Keratinocyte (primary cell): ENCODE results near the gene EXOC3L1. TPM values are rescaled to one million over a fixed set of nuclear protein-coding genes. Genes with fewer than 3 reads are reported as not detected.

Experiments
- DNase-seq: peaks from one replicate; pipeline ENCODE4 v3.0.0-alpha.2; 2011; ENCODE audit warnings: low read depth, missing footprints, low spot score
- FAIRE-seq: peaks from 2 replicates; lab custom pipeline; 2011; peaks lifted over from hg19 to GRCh38; lab: Jason Lieb, UNC
- H2AFZ ChIP-seq: 2 replicates; pipeline ENCODE4 v1.6.0; 2012; ENCODE audit warnings: low read length, control low read depth, inconsistent platforms; ENCODE audit not compliant: control insufficient read depth
- H3K27ac ChIP-seq: 2 replicates; pipeline ENCODE4 v1.5.1; 2011; ENCODE audit warnings: low read length; ENCODE audit not compliant: control insufficient read depth, insufficient read depth
- H3K27me3 ChIP-seq: 3 replicates; pipeline ENCODE4 v1.6.0; 2011; ENCODE audit warnings: low read length; ENCODE audit not compliant: control insufficient read depth, insufficient read depth; ENCODE audit errors: extremely low read depth
- H3K36me3 ChIP-seq, 2 experiments: 2 replicates in 1 of 2; 3 replicates in 1 of 2; pipeline ENCODE4 v1.5.1; 2011; ENCODE audit warnings: low read length in 2 of 2, mild to moderate bottlenecking in 1 of 2; ENCODE audit not compliant: control insufficient read depth in 2 of 2, insufficient read depth in 2 of 2; ENCODE audit errors: extremely low read depth in 1 of 2
- H3K4me1 ChIP-seq: 3 replicates; pipeline ENCODE4 v1.5.1; 2011; ENCODE audit warnings: low read length; ENCODE audit not compliant: control insufficient read depth, insufficient read depth; ENCODE audit errors: extremely low read depth
- H3K4me2 ChIP-seq: 3 replicates; pipeline ENCODE4 v1.6.0; 2011; ENCODE audit warnings: low read depth, low read length; ENCODE audit not compliant: control insufficient read depth, insufficient read depth; ENCODE audit errors: extremely low read depth
- H3K4me3 ChIP-seq, 3 experiments: fragments of 200-600 bp in 1 of 3; sonication (generic) in 1 of 3; 2 replicates in 2 of 3; 3 replicates in 1 of 3; pipeline ENCODE4 v1.5.1; 2011 to 2016; ENCODE audit warnings: low read length in 3 of 3, mild to moderate bottlenecking in 3 of 3, control low read depth in 2 of 3, inconsistent platforms in 1 of 3, low read depth in 1 of 3, mixed read lengths in 1 of 3, mixed run types in 1 of 3, moderate library complexity in 1 of 3; ENCODE audit not compliant: control insufficient read depth in 2 of 3, insufficient read depth in 2 of 3; ENCODE audit errors: extremely low read depth in 1 of 3
- H3K79me2 ChIP-seq: 2 replicates; pipeline ENCODE4 v1.6.0; 2012; ENCODE audit warnings: low read length; ENCODE audit not compliant: control insufficient read depth, insufficient read depth
- H3K9ac ChIP-seq: 3 replicates; pipeline ENCODE4 v1.6.0; 2011; ENCODE audit warnings: low read length; ENCODE audit not compliant: control insufficient read depth, insufficient read depth; ENCODE audit errors: extremely low read depth
- H3K9me1 ChIP-seq: 3 replicates; pipeline ENCODE4 v1.6.0; 2011; ENCODE audit warnings: low read length; ENCODE audit not compliant: control insufficient read depth, insufficient read depth; ENCODE audit errors: extremely low read depth
- H3K9me3 ChIP-seq: 2 replicates; pipeline ENCODE4 v1.5.1; 2012; ENCODE audit warnings: low read depth, low read length; ENCODE audit not compliant: control insufficient read depth
- H4K20me1 ChIP-seq: 3 replicates; pipeline ENCODE4 v1.6.0; 2011; ENCODE audit warnings: low read length; ENCODE audit not compliant: control insufficient read depth, insufficient read depth; ENCODE audit errors: extremely low read depth
- EZH2 ChIP-seq: IDR thresholded peaks from one replicate; pipeline ENCODE4 v1.6.1; 2012; ENCODE audit warnings: inconsistent platforms, mild to moderate bottlenecking, low read length, moderate library complexity
- dilution Hi-C: fragments of 300-500 bp; cut with MboI; formaldehyde crosslinking; loops from one replicate; pipeline ENCODE4 v1.7.0; 2020; ENCODE audit warnings: low sequenced_read_pairs; ENCODE audit not compliant: extremely low pct_ligation_motif_present
- polyA plus RNA-seq, 5 experiments: library from polyadenylated mRNA; depleted of rRNA in 3 of 5; stranded (reverse) in 3 of 5; stranded (forward) in 1 of 5; unstranded in 1 of 5; fragments of >200 nt; gene quantifications; 1 replicate in 1 of 5; 2 replicates in 3 of 5; 3 replicates in 1 of 5; pipeline versions ENCODE4 v1.2.1 to v1.2.3, GENCODE V29; 2011 to 2012; ENCODE audit warnings: missing spikeins in 2 of 5, low read depth in 1 of 5, low replicate concordance in 1 of 5
- TF ChIP-seq, protein P1 (sequence below), 3 experiments: IDR thresholded peaks in 1 of 3; conservative IDR thresholded peaks in 1 of 3; optimal IDR thresholded peaks in 1 of 3; 2 replicates in 2 of 3; 3 replicates in 1 of 3; pipeline versions ENCODE3 to v1.5.1; 2011; ENCODE audit warnings: low read length in 3 of 3, mild to moderate bottlenecking in 3 of 3, moderate library complexity in 2 of 3, control low read depth in 1 of 3, inconsistent platforms in 1 of 3; ENCODE audit not compliant: insufficient read depth in 2 of 3; ENCODE audit errors: extremely low read depth in 1 of 3

The EXOC3L1 gene
- polyA plus RNA-seq, 1 donor (not counting 4 experiments of a cell fraction or from before 2014, with no cell fraction given), result not detected

DNA sequence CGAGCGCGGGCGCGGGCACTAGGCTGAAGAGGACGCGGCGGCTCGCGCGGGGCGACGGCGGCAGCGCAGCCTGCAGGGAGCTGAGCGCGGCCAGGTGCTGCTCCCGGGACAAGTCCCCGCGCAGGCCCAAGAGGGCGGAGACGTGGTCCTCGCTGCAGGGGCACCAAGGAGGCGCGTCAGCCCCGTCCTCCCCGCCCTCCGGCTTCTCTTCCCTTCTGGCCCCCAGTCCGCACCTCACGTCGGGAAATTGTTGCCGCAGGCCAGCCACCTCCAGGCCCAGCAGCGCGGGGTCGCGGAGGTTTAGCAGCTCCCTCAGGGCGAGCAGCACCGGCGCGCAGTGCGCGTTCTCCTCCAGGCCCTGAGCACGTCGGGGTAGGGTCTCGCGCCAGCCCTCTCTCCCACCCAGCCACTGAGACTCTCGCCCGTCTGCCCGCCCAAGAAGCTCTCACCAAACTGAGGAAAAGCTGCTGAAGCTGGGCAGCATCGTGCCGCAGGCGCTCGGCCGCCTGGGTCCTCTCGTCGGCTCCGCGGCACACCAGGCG is 5.4 kb downstream of the EXOC3L1 start:
- TF ChIP-seq, protein P1, sequence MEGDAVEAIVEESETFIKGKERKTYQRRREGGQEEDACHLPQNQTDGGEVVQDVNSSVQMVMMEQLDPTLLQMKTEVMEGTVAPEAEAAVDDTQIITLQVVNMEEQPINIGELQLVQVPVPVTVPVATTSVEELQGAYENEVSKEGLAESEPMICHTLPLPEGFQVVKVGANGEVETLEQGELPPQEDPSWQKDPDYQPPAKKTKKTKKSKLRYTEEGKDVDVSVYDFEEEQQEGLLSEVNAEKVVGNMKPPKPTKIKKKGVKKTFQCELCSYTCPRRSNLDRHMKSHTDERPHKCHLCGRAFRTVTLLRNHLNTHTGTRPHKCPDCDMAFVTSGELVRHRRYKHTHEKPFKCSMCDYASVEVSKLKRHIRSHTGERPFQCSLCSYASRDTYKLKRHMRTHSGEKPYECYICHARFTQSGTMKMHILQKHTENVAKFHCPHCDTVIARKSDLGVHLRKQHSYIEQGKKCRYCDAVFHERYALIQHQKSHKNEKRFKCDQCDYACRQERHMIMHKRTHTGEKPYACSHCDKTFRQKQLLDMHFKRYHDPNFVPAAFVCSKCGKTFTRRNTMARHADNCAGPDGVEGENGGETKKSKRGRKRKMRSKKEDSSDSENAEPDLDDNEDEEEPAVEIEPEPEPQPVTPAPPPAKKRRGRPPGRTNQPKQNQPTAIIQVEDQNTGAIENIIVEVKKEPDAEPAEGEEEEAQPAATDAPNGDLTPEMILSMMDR (optimal IDR thresholded peaks at IDR 0.05 in 1 of 3, IDR thresholded peaks at IDR 0.05 in 1 of 3, conservative IDR thresholded peaks at IDR 0.05 in 1 of 3; ENCODE audit: extremely low read depth in 1 of 3, insufficient read depth in 2 of 3, low read length in 3 of 3), result no peak
- H3K79me2 ChIP-seq, result peaks cover 7% of the 10 kb centered on the region
- no peak overlapping the region for H3K27ac ChIP-seq
- peak overlapping the region; percentile 87 for H2AFZ ChIP-seq
- peaks cover 2% of the 10 kb centered on the region for H3K9me1 ChIP-seq
- no peaks in the 10 kb centered on the region for H3K27me3 ChIP-seq
- no peak for DNase-seq
- peak overlapping the region; percentile 81 to 86 (median 82) for H3K4me3 ChIP-seq
- no peaks in the 10 kb centered on the region for H3K9me3 ChIP-seq
- H3K4me1 ChIP-seq, result peaks cover 28% of the 10 kb centered on the region
- peak overlapping the region; percentile 73 for H3K4me2 ChIP-seq
- peaks cover 0 to 3% of the 10 kb centered on the region in 2 experiments for H3K36me3 ChIP-seq
- dilution Hi-C loops, result no loop called here
- FAIRE-seq, result no peak
- H4K20me1 ChIP-seq, result no peaks in the 10 kb centered on the region
- H3K9ac ChIP-seq, result peak overlapping the region; percentile 86

GRCh38 chr16:67183627-67184452 is 6.1 kb downstream of the EXOC3L1 start, which contains the start of gene MATCAP1:
Gene MATCAP1 (minus strand): TSS chr16:67183963. CDS start chr16:67180610, 3,353 bp downstream.
- peak within 1 kb of the TSS; percentile 81 to 86 (median 82) for H3K4me3 ChIP-seq
- H2AFZ ChIP-seq, result peak within 1 kb of the TSS; percentile 87
- H3K27ac ChIP-seq, result peak within 1 kb of the TSS; percentile 91
- dilution Hi-C loops, result no loop called here
- H3K79me2 ChIP-seq, result peaks cover 7% of the 10 kb centered on the region
- peaks cover 0 to 3% of the 10 kb centered on the region in 2 experiments for H3K36me3 ChIP-seq
- peak; percentile 98 for FAIRE-seq
- peak within 1 kb of the TSS; percentile 73 for H3K4me2 ChIP-seq
- H3K9me3 ChIP-seq, result no peaks in the 10 kb centered on the region
- no peaks in the 10 kb centered on the region for H3K27me3 ChIP-seq
- peak within 1 kb of the TSS; percentile 86 for H3K9ac ChIP-seq
- H3K4me1 ChIP-seq, result peaks cover 35% of the 10 kb centered on the region
- H4K20me1 ChIP-seq, result no peaks in the 10 kb centered on the region
- no peak for TF ChIP-seq EZH2
- TF ChIP-seq, protein P1 (optimal IDR thresholded peaks at IDR 0.05 in 1 of 3, IDR thresholded peaks at IDR 0.05 in 1 of 3, conservative IDR thresholded peaks at IDR 0.05 in 1 of 3; ENCODE audit: extremely low read depth in 1 of 3, insufficient read depth in 2 of 3, low read length in 3 of 3), result no peak
- DNase-seq, result peak; percentile 75
- peaks cover 2% of the 10 kb centered on the region for H3K9me1 ChIP-seq
